ENCODE results near the gene TEKT3. TPM values are rescaled to one million over a fixed set of nuclear protein-coding genes. Genes with fewer than 3 reads are reported as not detected.

The TEKT3 gene
- total RNA-seq, 1 donor from 2014 or later: not detected

- no peak for ATAC-seq
- H3K27me3 ChIP-seq: no peaks in the 10 kb centered on the region
- intact Hi-C loops (cut with DNase I): no loop called here
- no peak for TF ChIP-seq CTCF (IDR thresholded peaks at IDR 0.05)
- no peaks in the 10 kb centered on the region for H3K9me3 ChIP-seq
- no peaks in the 10 kb centered on the region for H3K36me3 ChIP-seq
- H3K27ac ChIP-seq: no peak overlapping the region
- no peak overlapping the region for H3K4me3 ChIP-seq
- peaks cover 13% of the 10 kb centered on the region for H3K4me1 ChIP-seq
- DNase-seq: no peak
These were observed 74.9 kb downstream of the TEKT3 start for GRCh38 chr17:15266325-15267125.

GRCh38 chr17:15265131-15265530 lies 76.3 kb downstream of the TEKT3 start, which contains the start of gene PMP22:
Gene PMP22, minus strand, starts transcription at chr17:15265326. Its CDS starts 4,599 bp downstream, at chr17:15260727.
- H3K27ac ChIP-seq: peak within 1 kb of the TSS; percentile 38
- DNase-seq (no peak), ATAC-seq (no peak)
- peaks cover 11% of the 10 kb centered on the region for H3K4me1 ChIP-seq
- H3K4me3 ChIP-seq: peak within 1 kb of the TSS; percentile 62
- no peaks in the 10 kb centered on the region for H3K36me3 ChIP-seq
- H3K27me3 ChIP-seq: no peaks in the 10 kb centered on the region
- H3K9me3 ChIP-seq: no peaks in the 10 kb centered on the region
- TF ChIP-seq CTCF (IDR thresholded peaks at IDR 0.05): no peak
- intact Hi-C loops (cut with DNase I): no loop called here

- peak overlapping the region; percentile 62 for H3K4me3 ChIP-seq
- DNase-seq (peak; percentile 79), ATAC-seq (peak; percentile 22)
- peaks cover 1% of the 10 kb centered on the region for H3K36me3 ChIP-seq
- TF ChIP-seq CTCF (IDR thresholded peaks at IDR 0.05): no peak
- H3K27ac ChIP-seq: peak overlapping the region; percentile 38
- intact Hi-C loops (cut with DNase I): loop anchor here (5.0 kb wide), 1 partner anchor 238 kb away; no protein-coding TSS in a partner anchor
- peaks cover 14% of the 10 kb centered on the region for H3K4me1 ChIP-seq
- H3K27me3 ChIP-seq: no peaks in the 10 kb centered on the region
- H3K9me3 ChIP-seq: no peaks in the 10 kb centered on the region
These were observed 76.9 kb downstream of the TEKT3 start for GRCh38 chr17:15264542-15264941.

- no peak for DNase-seq
- Histone ChIP-seq H3K27ac (peak overlapping the region; percentile 90), H3K27me3 (no peaks in the 10 kb centered on the region), H3K36me3 (peaks cover 10% of the 10 kb centered on the region), H3K4me1 (peaks cover 16% of the 10 kb centered on the region), H3K4me3 (peak overlapping the region; percentile 62), H3K9me3 (no peaks in the 10 kb centered on the region)
- intact Hi-C loops (cut with DNase I): loop anchor here (5.0 kb wide), 1 partner anchor 239 kb away; no protein-coding TSS in a partner anchor
- no peak for ATAC-seq
- no peak for TF ChIP-seq CTCF (IDR thresholded peaks at IDR 0.05)
These were observed 77.7 kb downstream of the TEKT3 start for GRCh38 chr17:15263680-15264079.

- intact Hi-C loops (cut with DNase I): loop anchor here (5.0 kb wide), 1 partner anchor 239 kb away; no protein-coding TSS in a partner anchor
- Histone ChIP-seq H3K36me3 (peaks cover 15% of the 10 kb centered on the region), H3K4me3 (peak overlapping the region; percentile 62), H3K27me3 (no peaks in the 10 kb centered on the region), H3K9me3 (no peaks in the 10 kb centered on the region), H3K4me1 (peaks cover 19% of the 10 kb centered on the region), H3K27ac (peak overlapping the region; percentile 90)
- DNase-seq (peak; percentile 78), ATAC-seq (peak; percentile 20)
- TF ChIP-seq CTCF (IDR thresholded peaks at IDR 0.05): no peak
These were observed 78.2 kb downstream of the TEKT3 start for GRCh38 chr17:15263206-15263579.

All from upper lobe of right lung (tissue), 1 donor.